A673 (cell line): ENCODE data around the gene LMF2. TPM values are rescaled to one million over a fixed set of nuclear protein-coding genes. Genes with fewer than 3 reads are reported as not detected.
"Not testable (repeated sequence)": the region's sequence is repeated elsewhere in the genome, so short reads cannot be mapped to it uniquely, and the experiment has no call there.

Experiments
- BruUV-seq: library from RNA; stranded (reverse); fragments of 400-500 nt; replicated peaks from 2 replicates; lab custom pipeline; 2021; lab: Mats Ljungman, UMichigan
- CTCF ChIA-PET: fragments of 300-600 bp; sonication (Branson Sonifier 250); formaldehyde crosslinking; loops from one replicate; lab custom pipeline; 2022; ENCODE audit warnings: antibody characterized with exemption; lab: Charles Lee
- POLR2A ChIA-PET: fragments of 300-600 bp; sonication (Branson Sonifier 250); formaldehyde crosslinking; loops from one replicate; lab custom pipeline; 2022; ENCODE audit warnings: antibody characterized with exemption; ENCODE audit not compliant: low non-redundant PET; lab: Charles Lee
- DNase-seq: peaks from one replicate; pipeline ENCODE4 v3.0.0-alpha.2; 2015; ENCODE audit warnings: low spot score
- H3K27ac ChIP-seq: fragments of 200-600 bp; sonication (generic); 2 replicates; pipeline ENCODE4 v1.5.1; 2016; ENCODE audit warnings: mixed run types, low read depth, mild to moderate bottlenecking, mixed read lengths, antibody characterized with exemption, low read length; ENCODE audit not compliant: poor library complexity, severe bottlenecking
- H3K27me3 ChIP-seq: fragments of 200-600 bp; sonication (generic); replicated peaks from 2 replicates; pipeline ENCODE4 v1.6.1; 2017; ENCODE audit warnings: mixed run types, low read depth, mild to moderate bottlenecking, mixed read lengths, antibody characterized with exemption, low read length; ENCODE audit not compliant: insufficient read depth, poor library complexity
- H3K36me3 ChIP-seq: fragments of 200-600 bp; sonication (generic); 2 replicates; pipeline ENCODE4 v1.6.1; 2016; ENCODE audit warnings: mixed run types, mild to moderate bottlenecking, mixed read lengths, antibody characterized with exemption, low read length; ENCODE audit not compliant: insufficient read depth, poor library complexity, severe bottlenecking
- H3K4me1 ChIP-seq: fragments of 200-600 bp; sonication (generic); 2 replicates; pipeline ENCODE4 v1.6.1; 2017; ENCODE audit warnings: mixed run types, mild to moderate bottlenecking, mixed read lengths, antibody characterized with exemption, low read length; ENCODE audit not compliant: insufficient read depth, poor library complexity, severe bottlenecking
- H3K4me3 ChIP-seq: fragments of 200-600 bp; sonication (generic); 2 replicates; pipeline ENCODE4 v1.5.1; 2016; ENCODE audit warnings: low read depth, mixed run types, mild to moderate bottlenecking, mixed read lengths, low read length; ENCODE audit not compliant: poor library complexity, severe bottlenecking
- H3K9me3 ChIP-seq: fragments of 200-600 bp; sonication (generic); 2 replicates; pipeline ENCODE4 v1.6.1; 2016; ENCODE audit warnings: mixed run types, low read depth, mild to moderate bottlenecking, mixed read lengths, antibody characterized with exemption, low read length; ENCODE audit not compliant: poor library complexity, severe bottlenecking
- CTCF ChIP-seq: fragments of 300-800, 200-600 bp; sonication (generic); conservative IDR thresholded peaks from 2 replicates; pipeline ENCODE4 v1.5.1; 2017; ENCODE audit warnings: low read depth, mild to moderate bottlenecking, antibody characterized with exemption, low read length, moderate library complexity, mixed read lengths
- EZH2 ChIP-seq: fragments of 200-600 bp; sonication (generic); IDR thresholded peaks from 2 replicates; pipeline ENCODE4 v1.6.1; 2017; ENCODE audit warnings: borderline replicate concordance, low read depth, mild to moderate bottlenecking, mixed read lengths, antibody characterized with exemption, low read length; ENCODE audit not compliant: poor library complexity, severe bottlenecking
- intact Hi-C: fragments of 100-400 bp; cut with micrococcal nuclease; formaldehyde crosslinking; loops from one replicate; pipeline ENCODE4 v1.10.0; 2022; ENCODE audit not compliant: unreplicated experiment
- total RNA-seq: library from RNA; stranded (reverse); gene quantifications from 2 replicates; pipeline ENCODE4 v1.2.3, GENCODE V29; 2021

Gene LMF2
- total RNA-seq, 1 experiment from 2014 or later, result 79.2 TPM

- H3K27me3 ChIP-seq, result no peaks in the 10 kb centered on the region
- peaks cover 72% of the 10 kb centered on the region for H3K36me3 ChIP-seq
- no peak for TF ChIP-seq EZH2
- no peak for TF ChIP-seq CTCF
- H3K4me3 ChIP-seq, result no peak overlapping the region
- BruUV-seq, result no TSS peak
- no peak for DNase-seq
- CTCF ChIA-PET, result no interaction called here
- POLR2A ChIA-PET, result no interaction called here
- peaks cover 9% of the 10 kb centered on the region for H3K4me1 ChIP-seq
- intact Hi-C loops, result no loop called here
- H3K27ac ChIP-seq, result no peak overlapping the region
- no peaks in the 10 kb centered on the region for H3K9me3 ChIP-seq
Observed at GRCh38 chr22:50520826-50521453, 13.4 kb upstream of the LMF2 start.

- H3K9me3 ChIP-seq, intact Hi-C loops, DNase-seq, BruUV-seq, POLR2A ChIA-PET, H3K4me3 ChIP-seq, H3K27me3 ChIP-seq, CTCF ChIA-PET, H3K27ac ChIP-seq, H3K4me1 ChIP-seq: not testable (repeated sequence)
- peaks cover 72% of the 10 kb centered on the region for H3K36me3 ChIP-seq
Observed at GRCh38 chr22:50520184-50520583, 12.7 kb upstream of the LMF2 start.

DNA sequence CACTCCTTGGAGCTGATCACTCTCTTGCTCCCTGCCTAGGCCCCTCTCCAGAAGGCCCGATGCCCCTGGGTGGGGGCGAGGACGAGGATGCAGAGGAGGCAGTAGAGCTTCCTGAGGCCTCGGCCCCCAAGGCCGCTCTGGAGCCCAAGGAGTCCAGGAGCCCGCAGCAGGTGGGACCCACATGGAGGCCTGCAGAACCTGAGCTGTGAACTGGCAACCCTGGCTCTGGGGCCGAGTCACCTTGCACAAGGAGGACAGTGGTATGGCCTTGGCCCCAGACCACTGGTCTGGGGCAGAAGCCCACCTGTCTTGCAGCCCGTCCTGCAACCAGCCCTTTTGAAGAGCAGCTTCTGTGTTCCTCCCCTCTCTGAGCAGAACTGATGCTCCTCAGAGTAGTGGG lies 11.6 kb upstream of the LMF2 start:
- H3K36me3 ChIP-seq, result peaks cover 66% of the 10 kb centered on the region
- no peaks in the 10 kb centered on the region for H3K9me3 ChIP-seq
- no peak for DNase-seq
- peaks cover under 1% of the 10 kb centered on the region for H3K4me1 ChIP-seq
- no TSS peak for BruUV-seq
- H3K27me3 ChIP-seq, result no peaks in the 10 kb centered on the region
- intact Hi-C loops, result no loop called here
- POLR2A ChIA-PET, result no interaction called here
- CTCF ChIA-PET, result no interaction called here
- TF ChIP-seq CTCF (no peak), EZH2 (no peak)
- no peak overlapping the region for H3K27ac ChIP-seq
- H3K4me3 ChIP-seq, result no peak overlapping the region

DNA sequence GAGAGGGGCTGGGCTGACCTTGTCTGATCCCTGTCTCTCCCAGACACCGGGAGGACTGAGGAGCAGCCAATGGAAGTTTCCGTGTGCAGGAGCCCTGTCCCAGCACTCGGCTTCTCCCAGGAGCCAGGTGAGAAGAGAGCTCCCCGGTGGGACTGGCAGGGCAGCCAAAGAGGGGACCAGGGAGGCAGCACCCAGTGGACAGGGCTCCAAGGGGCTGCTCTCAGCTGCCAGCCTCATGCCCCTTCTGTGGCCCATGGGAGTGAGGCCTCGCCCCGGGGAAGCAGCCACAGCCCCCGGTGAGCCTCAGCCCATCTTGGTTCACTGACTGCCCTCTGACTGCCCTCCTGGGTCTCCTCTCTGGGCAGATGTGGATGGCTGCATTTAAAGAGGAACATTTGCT lies 11.1 kb upstream of the LMF2 start:
- POLR2A ChIA-PET, result no interaction called here
- CTCF ChIA-PET, result no interaction called here

More for the DNA sequence above, 11.1 kb upstream of the LMF2 start:
- Histone ChIP-seq H3K27me3 (no peaks in the 10 kb centered on the region), H3K4me3 (no peak overlapping the region), H3K9me3 (no peaks in the 10 kb centered on the region), H3K4me1 (no peaks in the 10 kb centered on the region), H3K36me3 (peaks cover 60% of the 10 kb centered on the region), H3K27ac (no peak overlapping the region)
- no peak for TF ChIP-seq EZH2
- TF ChIP-seq CTCF, result no peak
- no peak for DNase-seq
- BruUV-seq, result no TSS peak
- intact Hi-C loops, result no loop called here
